Heart left ventricle (tissue), 13 donors: ENCODE measurements around the gene HGFAC.

Experiments used
- CTCF ChIP-seq, 12 donors: fragments of 200-600 bp; sonication (generic) in 4 of 12; IDR thresholded peaks; one replicate each; pipeline versions ENCODE4 v1.5.0 to v1.8.0; 2018 to 2022; ENCODE audit warnings: antibody characterized with exemption in 12 of 12, mild to moderate bottlenecking in 5 of 12
- POLR2A ChIP-seq, 2 donors: fragments of 450-650 bp; IDR thresholded peaks; one replicate each; pipeline ENCODE4 v1.6.1; 2017; ENCODE audit warnings: antibody characterized with exemption in 2 of 2, mild to moderate bottlenecking in 2 of 2, moderate library complexity in 2 of 2
- donor health status: ischemic (EF 13 %, LVEDD 7.1; RV severe dilation, severe dysfunction).
- donor health status: DM: no; HTN: yes; CAD: no.
- donor health status: DM: no; HTN: no; CAD: no.
- donor health status: ischemic (EF 25% LVEDD 6.9; RV normal size, moderate dysfunction).
- donor health status: ischemic (EF 25% LVEDD 5.7; RV mildly dilated, moderate dysfunction).
- donor health status: ischemic (EF 35%, LVEDD 5.7; RV mildly dilated, moderate dysfunction).
- donor health status: nonischemic (EF 11% LVEDD 7.7; RV severe dilation, severe dysfunction).
- donor health status: DM: yes; HTN: yes; CAD: no.
- donor health status: PGD.
- donor health status: ischemic (EF 29% LVEDD 5.4; RV normal size, mild dysfunction).
- donor health status: nonischemic (EF 23%, LVEDD 6.1; RV moderate dilation, normal function).

- no peak for TF ChIP-seq POLR2A (IDR thresholded peaks at IDR 0.05)
- TF ChIP-seq CTCF (IDR thresholded peaks at IDR 0.05), result no peak
These were observed 51.3 kb downstream of the HGFAC start for GRCh38 chr4:3492741-3493719.
